ENCODE measurements around the gene BST1.

GRCh38 chr4:15757054-15757453, 54.2 kb downstream of the BST1 start:
- no peak for TF ChIP-seq EZH2 (IDR thresholded peaks at IDR 0.05; ENCODE audit: borderline replicate concordance, control insufficient read depth, low read depth, low read length)
- no peak for TF ChIP-seq CTCF (IDR thresholded peaks at IDR 0.05 in 2 of 3, conservative IDR thresholded peaks at IDR 0.05 in 1 of 3; ENCODE audit: control insufficient read depth in 2 of 3, extremely low read depth in 1 of 3, insufficient read depth in 1 of 3, low read depth in 3 of 3, low read length in 3 of 3)
- TF ChIP-seq TCF12 (IDR thresholded peaks at IDR 0.05; ENCODE audit: low read depth, low read length): no peak
- TF ChIP-seq, protein P1, sequence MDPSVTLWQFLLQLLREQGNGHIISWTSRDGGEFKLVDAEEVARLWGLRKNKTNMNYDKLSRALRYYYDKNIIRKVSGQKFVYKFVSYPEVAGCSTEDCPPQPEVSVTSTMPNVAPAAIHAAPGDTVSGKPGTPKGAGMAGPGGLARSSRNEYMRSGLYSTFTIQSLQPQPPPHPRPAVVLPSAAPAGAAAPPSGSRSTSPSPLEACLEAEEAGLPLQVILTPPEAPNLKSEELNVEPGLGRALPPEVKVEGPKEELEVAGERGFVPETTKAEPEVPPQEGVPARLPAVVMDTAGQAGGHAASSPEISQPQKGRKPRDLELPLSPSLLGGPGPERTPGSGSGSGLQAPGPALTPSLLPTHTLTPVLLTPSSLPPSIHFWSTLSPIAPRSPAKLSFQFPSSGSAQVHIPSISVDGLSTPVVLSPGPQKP (IDR thresholded peaks at IDR 0.05; ENCODE audit: low read depth, low read length): no peak
- TF ChIP-seq RAD21 (IDR thresholded peaks at IDR 0.05; ENCODE audit: insufficient read depth, low read depth, low read length): no peak
- TF ChIP-seq MEF2B (IDR thresholded peaks at IDR 0.05; ENCODE audit: partially characterized antibody, poor library complexity, severe bottlenecking): no peak
- TF ChIP-seq CEBPB (IDR thresholded peaks at IDR 0.05; ENCODE audit: borderline replicate concordance in 1 of 2, low read depth in 2 of 2, low read length in 2 of 2): no peak
- no peak for TF ChIP-seq GABPA (IDR thresholded peaks at IDR 0.05; ENCODE audit: low read depth)
- no peak for TF ChIP-seq ESRRA (IDR thresholded peaks at IDR 0.05; ENCODE audit: low read length)
- TF ChIP-seq HDAC6 (IDR thresholded peaks at IDR 0.05; ENCODE audit: unreplicated experiment): no peak
- no peak for TF ChIP-seq TAF1 (IDR thresholded peaks at IDR 0.05; ENCODE audit: borderline replicate concordance, low read depth, low read length)
- no peak for TF ChIP-seq MLLT1 (IDR thresholded peaks at IDR 0.05)
- TF ChIP-seq CBFB (IDR thresholded peaks at IDR 0.05; ENCODE audit: low read depth): no peak
